Measurements from ENCODE around the gene SLC13A3.

SLC13A3 gene

DNA sequence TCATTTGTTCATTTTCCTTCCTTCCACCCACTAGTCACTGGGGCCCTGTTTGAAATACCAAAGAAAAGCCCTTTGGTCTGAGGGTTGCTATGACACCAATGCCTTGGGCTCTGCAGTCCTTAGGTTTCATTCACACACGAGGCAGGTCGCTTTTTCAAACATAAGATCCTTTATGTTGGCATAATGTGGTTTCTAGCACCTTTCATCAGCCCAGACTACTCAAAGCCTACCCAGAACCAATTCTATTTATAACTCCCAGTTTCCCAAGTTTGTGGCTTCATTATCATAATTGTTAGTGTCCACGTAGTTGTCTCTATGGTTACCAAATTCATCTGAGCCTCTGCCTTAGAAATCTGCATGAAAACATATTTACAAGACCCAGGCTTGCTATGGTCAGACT, 44.6 kb upstream of the SLC13A3 start:
- H4K20me1 ChIP-seq (ENCODE audit: insufficient read depth, low read length, poor library complexity, severe bottlenecking) = no peaks in the 10 kb centered on the region
- no peak overlapping the region for H3K4me3 ChIP-seq (ENCODE audit: low read length, poor library complexity, severe bottlenecking)
- TF ChIP-seq, protein P1, sequence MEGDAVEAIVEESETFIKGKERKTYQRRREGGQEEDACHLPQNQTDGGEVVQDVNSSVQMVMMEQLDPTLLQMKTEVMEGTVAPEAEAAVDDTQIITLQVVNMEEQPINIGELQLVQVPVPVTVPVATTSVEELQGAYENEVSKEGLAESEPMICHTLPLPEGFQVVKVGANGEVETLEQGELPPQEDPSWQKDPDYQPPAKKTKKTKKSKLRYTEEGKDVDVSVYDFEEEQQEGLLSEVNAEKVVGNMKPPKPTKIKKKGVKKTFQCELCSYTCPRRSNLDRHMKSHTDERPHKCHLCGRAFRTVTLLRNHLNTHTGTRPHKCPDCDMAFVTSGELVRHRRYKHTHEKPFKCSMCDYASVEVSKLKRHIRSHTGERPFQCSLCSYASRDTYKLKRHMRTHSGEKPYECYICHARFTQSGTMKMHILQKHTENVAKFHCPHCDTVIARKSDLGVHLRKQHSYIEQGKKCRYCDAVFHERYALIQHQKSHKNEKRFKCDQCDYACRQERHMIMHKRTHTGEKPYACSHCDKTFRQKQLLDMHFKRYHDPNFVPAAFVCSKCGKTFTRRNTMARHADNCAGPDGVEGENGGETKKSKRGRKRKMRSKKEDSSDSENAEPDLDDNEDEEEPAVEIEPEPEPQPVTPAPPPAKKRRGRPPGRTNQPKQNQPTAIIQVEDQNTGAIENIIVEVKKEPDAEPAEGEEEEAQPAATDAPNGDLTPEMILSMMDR (conservative IDR thresholded peaks at IDR 0.05; ENCODE audit: low read length) = no peak
- TF ChIP-seq EZH2phosphoT487 (IDR thresholded peaks at IDR 0.05; ENCODE audit: borderline replicate concordance) = no peak
- H2AFZ ChIP-seq (ENCODE audit: low read length) = 0 out of 2 replicates have a peak overlapping the region, but pooled peaks have one; percentile 1
- peak overlapping the region; percentile 47 for H3K4me2 ChIP-seq (ENCODE audit: low read depth, low read length, poor library complexity, severe bottlenecking)
- H3K4me1 ChIP-seq (ENCODE audit: insufficient read depth, low read length, poor library complexity, severe bottlenecking) = peaks cover 24% of the 10 kb centered on the region
- no peaks in the 10 kb centered on the region for H3K79me2 ChIP-seq (ENCODE audit: insufficient read depth, low read length)
- no peaks in the 10 kb centered on the region for H3F3A ChIP-seq (ENCODE audit: low read depth)
- no peaks in the 10 kb centered on the region for H3K9me3 ChIP-seq (ENCODE audit: insufficient read depth, low read depth, low read length)
- no peak overlapping the region for H3K9ac ChIP-seq (ENCODE audit: low read depth, low read length, poor library complexity, severe bottlenecking)
- no peaks in the 10 kb centered on the region for H3K36me3 ChIP-seq (ENCODE audit: insufficient read depth, low read length)
- H3K27me3 ChIP-seq (ENCODE audit: insufficient read depth, low read length, poor library complexity, severe bottlenecking) = no peaks in the 10 kb centered on the region
- no peaks in the 10 kb centered on the region for H3K9me2 ChIP-seq (replicated peaks; ENCODE audit: low read depth, low read length)

DNA sequence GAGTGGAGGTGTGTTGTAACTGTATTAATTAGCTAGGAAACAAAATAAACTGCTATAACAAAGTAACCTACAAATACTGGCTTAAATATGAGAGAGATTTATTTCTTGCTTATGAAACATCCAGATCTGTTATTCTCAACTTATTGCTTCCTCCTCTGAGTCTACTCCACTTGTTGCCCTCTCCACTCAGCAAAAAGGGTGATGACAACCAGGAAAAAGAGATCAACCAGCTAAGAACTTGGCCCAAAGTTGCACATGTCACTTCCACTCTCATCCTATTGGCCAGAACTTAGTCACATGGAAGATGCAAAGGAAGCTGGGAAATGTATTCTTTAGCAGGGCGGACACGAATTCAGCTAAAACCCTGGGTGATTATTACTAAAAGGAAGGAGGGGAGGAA, 43.2 kb upstream of the SLC13A3 start:
- Histone ChIP-seq H3F3A (ENCODE audit: low read depth) (no peaks in the 10 kb centered on the region), H3K36me3 (ENCODE audit: insufficient read depth, low read length) (no peaks in the 10 kb centered on the region), H3K79me2 (ENCODE audit: insufficient read depth, low read length) (no peaks in the 10 kb centered on the region), H3K4me2 (ENCODE audit: low read depth, low read length, poor library complexity, severe bottlenecking) (peak overlapping the region; percentile 68), H2AFZ (ENCODE audit: low read length) (peak overlapping the region; percentile 62; the same call in 1 of the 2 replicates), H4K20me1 (ENCODE audit: insufficient read depth, low read length, poor library complexity, severe bottlenecking) (no peaks in the 10 kb centered on the region), H3K9me3 (ENCODE audit: insufficient read depth, low read depth, low read length) (no peaks in the 10 kb centered on the region), H3K4me3 (ENCODE audit: low read length, poor library complexity, severe bottlenecking) (peak overlapping the region; percentile 7), H3K4me1 (ENCODE audit: insufficient read depth, low read length, poor library complexity, severe bottlenecking) (peaks cover 30% of the 10 kb centered on the region), H3K27me3 (ENCODE audit: insufficient read depth, low read length, poor library complexity, severe bottlenecking) (no peaks in the 10 kb centered on the region), H3K9me2 (replicated peaks; ENCODE audit: low read depth, low read length) (no peaks in the 10 kb centered on the region), H3K9ac (ENCODE audit: low read depth, low read length, poor library complexity, severe bottlenecking) (peak overlapping the region; percentile 8)
- no peak for TF ChIP-seq EZH2phosphoT487 (IDR thresholded peaks at IDR 0.05; ENCODE audit: borderline replicate concordance)
- TF ChIP-seq, protein P1 (conservative IDR thresholded peaks at IDR 0.05; ENCODE audit: low read length) = no peak

- peaks cover 36% of the 10 kb centered on the region for H3K4me1 ChIP-seq (ENCODE audit: insufficient read depth, low read length, poor library complexity, severe bottlenecking)
Measured at GRCh38 chr20:46691196-46691595, 39.9 kb upstream of the SLC13A3 start.

More at GRCh38 chr20:46691196-46691595, 39.9 kb upstream of the SLC13A3 start:
- Histone ChIP-seq H3K9me2 (replicated peaks; ENCODE audit: low read depth, low read length) (no peaks in the 10 kb centered on the region), H3K27me3 (ENCODE audit: insufficient read depth, low read length, poor library complexity, severe bottlenecking) (no peaks in the 10 kb centered on the region), H3K9ac (ENCODE audit: low read depth, low read length, poor library complexity, severe bottlenecking) (no peak overlapping the region), H3K36me3 (ENCODE audit: insufficient read depth, low read length) (no peaks in the 10 kb centered on the region), H3K4me2 (ENCODE audit: low read depth, low read length, poor library complexity, severe bottlenecking) (no peak overlapping the region), H3K79me2 (ENCODE audit: insufficient read depth, low read length) (peaks cover 32% of the 10 kb centered on the region), H3K9me3 (ENCODE audit: insufficient read depth, low read depth, low read length) (no peaks in the 10 kb centered on the region), H3F3A (ENCODE audit: low read depth) (no peaks in the 10 kb centered on the region), H4K20me1 (ENCODE audit: insufficient read depth, low read length, poor library complexity, severe bottlenecking) (peaks cover 28% of the 10 kb centered on the region), H3K4me3 (ENCODE audit: low read length, poor library complexity, severe bottlenecking) (no peak overlapping the region), H2AFZ (ENCODE audit: low read length) (no peak overlapping the region)
- no peak for TF ChIP-seq EZH2phosphoT487 (IDR thresholded peaks at IDR 0.05; ENCODE audit: borderline replicate concordance)
- TF ChIP-seq, protein P1 (conservative IDR thresholded peaks at IDR 0.05; ENCODE audit: low read length) = no peak
